ENCODE results near the gene TRIM72.

DNA sequence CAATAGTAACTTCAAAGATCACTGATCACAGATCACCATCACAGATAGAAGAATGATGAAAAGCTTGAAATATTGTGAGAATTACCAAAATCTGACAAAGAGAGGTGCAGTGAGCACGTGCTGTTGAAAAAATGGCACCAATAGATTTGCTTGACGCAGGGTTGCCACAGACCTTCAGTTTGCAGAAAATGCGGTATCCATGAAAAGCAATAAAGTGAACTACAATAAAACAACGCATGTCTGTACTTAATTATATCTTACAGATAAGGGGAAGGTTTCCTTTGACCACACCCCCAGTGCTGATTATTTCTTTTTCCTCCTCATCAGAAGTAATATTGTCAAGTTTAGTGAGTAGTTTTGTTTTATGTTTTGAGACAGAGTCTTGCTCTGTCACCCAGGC is 24.1 kb downstream of the TRIM72 start:
- TF ChIP-seq, protein P1, sequence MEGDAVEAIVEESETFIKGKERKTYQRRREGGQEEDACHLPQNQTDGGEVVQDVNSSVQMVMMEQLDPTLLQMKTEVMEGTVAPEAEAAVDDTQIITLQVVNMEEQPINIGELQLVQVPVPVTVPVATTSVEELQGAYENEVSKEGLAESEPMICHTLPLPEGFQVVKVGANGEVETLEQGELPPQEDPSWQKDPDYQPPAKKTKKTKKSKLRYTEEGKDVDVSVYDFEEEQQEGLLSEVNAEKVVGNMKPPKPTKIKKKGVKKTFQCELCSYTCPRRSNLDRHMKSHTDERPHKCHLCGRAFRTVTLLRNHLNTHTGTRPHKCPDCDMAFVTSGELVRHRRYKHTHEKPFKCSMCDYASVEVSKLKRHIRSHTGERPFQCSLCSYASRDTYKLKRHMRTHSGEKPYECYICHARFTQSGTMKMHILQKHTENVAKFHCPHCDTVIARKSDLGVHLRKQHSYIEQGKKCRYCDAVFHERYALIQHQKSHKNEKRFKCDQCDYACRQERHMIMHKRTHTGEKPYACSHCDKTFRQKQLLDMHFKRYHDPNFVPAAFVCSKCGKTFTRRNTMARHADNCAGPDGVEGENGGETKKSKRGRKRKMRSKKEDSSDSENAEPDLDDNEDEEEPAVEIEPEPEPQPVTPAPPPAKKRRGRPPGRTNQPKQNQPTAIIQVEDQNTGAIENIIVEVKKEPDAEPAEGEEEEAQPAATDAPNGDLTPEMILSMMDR (IDR thresholded peaks at IDR 0.05), result no peak
- TF ChIP-seq POLR2A (IDR thresholded peaks at IDR 0.05), result no peak
